ENCODE data around the gene BTBD7.

DNA sequence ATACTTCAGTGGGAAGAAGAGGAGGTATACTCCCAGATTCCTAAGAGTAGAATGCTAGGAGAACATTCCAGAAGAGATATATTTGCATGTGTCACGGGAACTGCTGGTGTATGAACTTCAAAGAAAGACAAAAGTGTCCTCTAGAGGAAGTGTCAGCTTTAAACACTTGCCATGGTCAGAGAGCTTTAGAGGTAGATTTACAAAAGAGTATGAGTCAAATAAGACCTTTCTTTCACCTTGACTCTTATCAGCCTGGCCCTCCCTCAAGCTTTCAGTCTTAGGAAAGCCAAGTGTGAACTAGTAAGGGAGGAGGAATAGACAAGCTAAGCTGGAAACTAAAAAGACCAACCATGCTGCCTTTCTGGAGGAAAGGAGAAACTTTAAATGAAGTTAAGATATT, 48.8 kb upstream of the BTBD7 start:
- TF ChIP-seq, protein P1, sequence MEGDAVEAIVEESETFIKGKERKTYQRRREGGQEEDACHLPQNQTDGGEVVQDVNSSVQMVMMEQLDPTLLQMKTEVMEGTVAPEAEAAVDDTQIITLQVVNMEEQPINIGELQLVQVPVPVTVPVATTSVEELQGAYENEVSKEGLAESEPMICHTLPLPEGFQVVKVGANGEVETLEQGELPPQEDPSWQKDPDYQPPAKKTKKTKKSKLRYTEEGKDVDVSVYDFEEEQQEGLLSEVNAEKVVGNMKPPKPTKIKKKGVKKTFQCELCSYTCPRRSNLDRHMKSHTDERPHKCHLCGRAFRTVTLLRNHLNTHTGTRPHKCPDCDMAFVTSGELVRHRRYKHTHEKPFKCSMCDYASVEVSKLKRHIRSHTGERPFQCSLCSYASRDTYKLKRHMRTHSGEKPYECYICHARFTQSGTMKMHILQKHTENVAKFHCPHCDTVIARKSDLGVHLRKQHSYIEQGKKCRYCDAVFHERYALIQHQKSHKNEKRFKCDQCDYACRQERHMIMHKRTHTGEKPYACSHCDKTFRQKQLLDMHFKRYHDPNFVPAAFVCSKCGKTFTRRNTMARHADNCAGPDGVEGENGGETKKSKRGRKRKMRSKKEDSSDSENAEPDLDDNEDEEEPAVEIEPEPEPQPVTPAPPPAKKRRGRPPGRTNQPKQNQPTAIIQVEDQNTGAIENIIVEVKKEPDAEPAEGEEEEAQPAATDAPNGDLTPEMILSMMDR (IDR thresholded peaks at IDR 0.05): no peak
- no peak for TF ChIP-seq POLR2A (IDR thresholded peaks at IDR 0.05)
- no peak for TF ChIP-seq EP300 (IDR thresholded peaks at IDR 0.05)

Measured in stomach (tissue), 4 donors.